C4-2B (cell line): ENCODE measurements around the gene MAP2.

Source experiments
- CTCF ChIP-seq: fragments of 450-650 bp; conservative IDR thresholded peaks from 2 replicates; pipeline ENCODE4 v1.5.1; 2017; ENCODE audit warnings: mild to moderate bottlenecking
- ZFX ChIP-seq: fragments of 450-650 bp; IDR thresholded peaks from 2 replicates; pipeline ENCODE4 v1.6.1; 2017

GRCh38 chr2:209768557-209768956, 344.7 kb downstream of the MAP2 start:
- TF ChIP-seq CTCF = no peak
- no peak for TF ChIP-seq ZFX
